SK-N-SH (cell line): ENCODE results near the gene MKS1.

Experiments
- CTCF ChIP-seq: fragments of 200-600 bp; sonication (generic); IDR thresholded peaks from 2 replicates; pipeline ENCODE4 v1.6.1; 2017; ENCODE audit warnings: antibody characterized with exemption, mild to moderate bottlenecking, moderate library complexity
- EP300 ChIP-seq, 2 experiments: IDR thresholded peaks; 2 replicates each; pipeline versions ENCODE4 v1.4.0 to v1.6.1; 2012; ENCODE audit warnings: borderline replicate concordance in 1 of 2, low read depth in 1 of 2, low read length in 1 of 2
- EZH2phosphoT487 ChIP-seq: fragments of 200-600 bp; sonication (generic); IDR thresholded peaks from 2 replicates; pipeline ENCODE4 v1.6.1; 2017; ENCODE audit warnings: low read depth, mixed run types, mild to moderate bottlenecking, antibody characterized with exemption, moderate library complexity, borderline replicate concordance
- IRF3 ChIP-seq: fragments of 150-350 bp; IDR thresholded peaks from 2 replicates; pipeline ENCODE4 v1.6.1; 2016; ENCODE audit warnings: mild to moderate bottlenecking, low read depth, low read length
- JUND ChIP-seq: IDR thresholded peaks from 2 replicates; pipeline ENCODE4 v1.4.0; 2012
- MEF2A ChIP-seq: IDR thresholded peaks from 2 replicates; pipeline ENCODE4 v1.4.0; 2012; ENCODE audit warnings: low read depth, borderline replicate concordance
- NRF1 ChIP-seq: IDR thresholded peaks from 2 replicates; pipeline ENCODE4 v1.6.1; 2012; ENCODE audit warnings: low read depth, mild to moderate bottlenecking, low read length
- PBX3 ChIP-seq: IDR thresholded peaks from 2 replicates; pipeline ENCODE4; 2012
- RAD21 ChIP-seq: IDR thresholded peaks from 2 replicates; pipeline ENCODE4 v1.6.1; 2012; ENCODE audit warnings: mild to moderate bottlenecking, low read length
- REST ChIP-seq: IDR thresholded peaks from 2 replicates; pipeline ENCODE4 v1.6.1; 2012; ENCODE audit warnings: mild to moderate bottlenecking, low read depth, low read length, moderate library complexity
- RFX5 ChIP-seq: IDR thresholded peaks from 2 replicates; pipeline ENCODE4 v1.6.1; 2012; ENCODE audit warnings: mild to moderate bottlenecking, improper control_type of control experiment, low read length
- TCF12 ChIP-seq: IDR thresholded peaks from 2 replicates; pipeline ENCODE4 v1.4.0; 2012
- USF1 ChIP-seq: IDR thresholded peaks from 2 replicates; pipeline ENCODE4 v1.4.0; 2012; ENCODE audit warnings: low read depth, borderline replicate concordance
- USF2 ChIP-seq: fragments of 150-350 bp; IDR thresholded peaks from 2 replicates; pipeline ENCODE4 v1.6.1; 2017; ENCODE audit warnings: antibody characterized with exemption, low read length, low read depth, borderline replicate concordance

GRCh38 chr17:58193641-58194255 is 25.3 kb downstream of the MKS1 start:
- TF ChIP-seq CTCF (0 out of 2 replicates have a peak, but pooled peaks have one; percentile 18), TCF12 (no peak), PBX3 (no peak), USF1 (no peak), IRF3 (no peak), JUND (no peak), USF2 (no peak), EP300 (IDR thresholded peaks at IDR 0.05; ENCODE audit: borderline replicate concordance in 1 of 2, low read depth in 1 of 2, low read length in 1 of 2) (no peak), REST (no peak), EZH2phosphoT487 (no peak), RAD21 (no peak), MEF2A (no peak), RFX5 (no peak), NRF1 (no peak)
